Choroid plexus epithelial cell (primary cell): ENCODE data around the gene SLC25A21.
A peak's percentile ranks its signal among the peaks of the same experiment; 100 is the strongest.

Source experiments
- DNase-seq: peaks from one replicate; pipeline ENCODE4 v3.0.0-alpha.2; 2010; ENCODE audit warnings: low read depth
- H3K4me3 ChIP-seq: 2 replicates; pipeline ENCODE4 v1.5.1; 2011; ENCODE audit warnings: low read depth, mild to moderate bottlenecking, control low read depth, low read length, moderate library complexity
- TF ChIP-seq, protein P1 (sequence below): conservative IDR thresholded peaks from 2 replicates; pipeline ENCODE4 v1.5.1; 2011; ENCODE audit warnings: low read depth, mild to moderate bottlenecking, control low read depth, inconsistent platforms, low read length, moderate library complexity

SLC25A21 gene

GRCh38 chr14:37013078-37013477, 159.3 kb downstream of the SLC25A21 start:
- TF ChIP-seq, protein P1, sequence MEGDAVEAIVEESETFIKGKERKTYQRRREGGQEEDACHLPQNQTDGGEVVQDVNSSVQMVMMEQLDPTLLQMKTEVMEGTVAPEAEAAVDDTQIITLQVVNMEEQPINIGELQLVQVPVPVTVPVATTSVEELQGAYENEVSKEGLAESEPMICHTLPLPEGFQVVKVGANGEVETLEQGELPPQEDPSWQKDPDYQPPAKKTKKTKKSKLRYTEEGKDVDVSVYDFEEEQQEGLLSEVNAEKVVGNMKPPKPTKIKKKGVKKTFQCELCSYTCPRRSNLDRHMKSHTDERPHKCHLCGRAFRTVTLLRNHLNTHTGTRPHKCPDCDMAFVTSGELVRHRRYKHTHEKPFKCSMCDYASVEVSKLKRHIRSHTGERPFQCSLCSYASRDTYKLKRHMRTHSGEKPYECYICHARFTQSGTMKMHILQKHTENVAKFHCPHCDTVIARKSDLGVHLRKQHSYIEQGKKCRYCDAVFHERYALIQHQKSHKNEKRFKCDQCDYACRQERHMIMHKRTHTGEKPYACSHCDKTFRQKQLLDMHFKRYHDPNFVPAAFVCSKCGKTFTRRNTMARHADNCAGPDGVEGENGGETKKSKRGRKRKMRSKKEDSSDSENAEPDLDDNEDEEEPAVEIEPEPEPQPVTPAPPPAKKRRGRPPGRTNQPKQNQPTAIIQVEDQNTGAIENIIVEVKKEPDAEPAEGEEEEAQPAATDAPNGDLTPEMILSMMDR = no peak
- H3K4me3 ChIP-seq = no peak overlapping the region
- DNase-seq = peak; percentile 20

- TF ChIP-seq, protein P1 = no peak
- no peak for DNase-seq
- no peak overlapping the region for H3K4me3 ChIP-seq
Measured at GRCh38 chr14:36998686-36999085, 173.7 kb downstream of the SLC25A21 start.

GRCh38 chr14:36997843-36998242, 174.6 kb downstream of the SLC25A21 start:
- no peak overlapping the region for H3K4me3 ChIP-seq
- TF ChIP-seq, protein P1 = no peak
- DNase-seq = peak; percentile 8

GRCh38 chr14:36996857-36997590, 175.4 kb downstream of the SLC25A21 start:
- DNase-seq = peak; percentile 5
- H3K4me3 ChIP-seq = no peak overlapping the region
- TF ChIP-seq, protein P1 = no peak

DNA sequence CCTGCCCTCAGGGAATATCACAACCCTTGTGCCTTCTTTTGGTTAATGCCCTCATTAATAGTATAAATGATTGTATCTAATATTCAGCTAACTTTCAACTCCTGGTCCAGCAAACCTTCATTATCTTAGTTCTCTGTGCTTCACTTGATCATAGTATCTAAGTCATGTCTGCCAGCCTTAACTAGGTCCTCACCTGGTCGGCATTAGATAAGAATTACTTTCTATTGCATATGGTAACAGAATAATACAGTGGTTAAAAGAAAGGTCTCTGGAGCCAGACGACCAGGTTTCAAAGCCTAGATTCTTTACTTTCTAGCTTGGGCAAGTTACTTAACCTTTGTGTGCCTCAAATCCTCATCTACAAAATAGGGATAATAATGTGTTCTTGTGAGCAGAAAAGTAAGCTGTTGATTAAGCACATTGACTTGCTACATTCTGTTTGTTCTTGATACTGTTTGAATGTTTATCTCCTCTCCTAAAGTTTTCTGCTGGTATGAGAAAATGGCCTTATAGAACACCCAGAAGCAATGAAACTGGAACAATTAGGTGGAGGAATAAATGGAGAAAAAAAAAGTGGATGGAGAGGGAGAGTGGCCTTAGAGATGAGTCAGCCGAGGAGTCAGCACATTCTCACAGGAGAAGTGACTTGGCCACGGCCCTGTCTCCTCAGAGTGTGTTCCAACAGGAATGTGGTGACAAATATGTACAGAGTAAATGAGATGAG, 176.1 kb downstream of the SLC25A21 start:
- H3K4me3 ChIP-seq = no peak overlapping the region
- peak; percentile 71 for DNase-seq
- TF ChIP-seq, protein P1 = no peak

- no peak for DNase-seq
- TF ChIP-seq, protein P1 = no peak
- no peak overlapping the region for H3K4me3 ChIP-seq
Measured at GRCh38 chr14:36989806-36990205, 182.6 kb downstream of the SLC25A21 start.
